Esophagus muscularis mucosa (tissue), 4 donors: ENCODE data around the gene PCGF1. TPM values are rescaled to one million over a fixed set of nuclear protein-coding genes. Genes with fewer than 3 reads are reported as not detected.

Experiments used
- DNase-seq: peaks from one replicate; pipeline ENCODE4 v3.0.0-alpha.2; 2017; ENCODE audit errors: extremely low spot score
- H3K27ac ChIP-seq, 4 donors: fragments of 200-600 bp; sonication (generic); replicated peaks in 1 of 4; 1 replicate in 3 of 4; 2 replicates in 1 of 4; pipeline ENCODE4 v1.5.1; 2016 to 2019; ENCODE audit warnings: mild to moderate bottlenecking in 1 of 4
- H3K27me3 ChIP-seq, 4 donors: fragments of 200-600 bp; sonication (generic); one replicate each; pipeline versions ENCODE4 v1.5.1 to v1.6.0; 2016 to 2019
- H3K36me3 ChIP-seq, 4 donors: fragments of 200-600 bp; sonication (generic); one replicate each; pipeline ENCODE4 v1.5.1; 2016 to 2019
- H3K4me1 ChIP-seq, 4 donors: fragments of 200-600 bp; sonication (generic); one replicate each; pipeline ENCODE4 v1.5.1; 2016 to 2019
- H3K4me3 ChIP-seq, 4 donors: fragments of 200-600 bp; sonication (generic); 1 replicate in 2 of 4; 2 replicates in 2 of 4; pipeline ENCODE4 v1.5.1; 2016 to 2019; ENCODE audit warnings: mild to moderate bottlenecking in 4 of 4, moderate library complexity in 1 of 4
- H3K9me3 ChIP-seq, 4 donors: fragments of 200-600 bp; sonication (generic); 1 replicate in 3 of 4; 2 replicates in 1 of 4; pipeline ENCODE4 v1.5.1; 2016 to 2019
- EP300 ChIP-seq: sonication (generic); formaldehyde crosslinking; IDR thresholded peaks from one replicate; pipeline ENCODE4 v1.6.1; 2017; ENCODE audit warnings: antibody characterized with exemption
- POLR2A ChIP-seq: fragments of 450-650 bp; IDR thresholded peaks from one replicate; pipeline ENCODE4 v1.6.1; 2017; ENCODE audit warnings: antibody characterized with exemption, moderate library complexity, mild to moderate bottlenecking, low read depth
- POLR2AphosphoS5 ChIP-seq, 2 donors: sonication (generic); formaldehyde crosslinking; IDR thresholded peaks; one replicate each; pipeline ENCODE4 v1.6.1; 2017; ENCODE audit warnings: antibody characterized with exemption in 2 of 2
- WGBS: methylation state at CpG from one replicate; pipeline ENCODE4 v1.1.5; 2018; 5-methylcytosine and 5-hydroxymethylcytosine counted together
- intact Hi-C: fragments of 100-400 bp; cut with DNase I; formaldehyde crosslinking; loops from one replicate; pipeline ENCODE4 v1.15.1; 2023
- total RNA-seq, 4 donors: library from RNA; depleted of rRNA; stranded (reverse); fragments of >200 nt; gene quantifications; one replicate each; pipeline versions ENCODE4 v1.1.0 to v1.2.1, GENCODE V29; 2016
- TF ChIP-seq, protein P1 (sequence below), 3 experiments: fragments of 200-600 bp in 2 of 3; fragments of 450-650 bp in 1 of 3; sonication (generic) in 2 of 3; IDR thresholded peaks; one replicate each; pipeline ENCODE4 v1.5.1; 2017 to 2019; ENCODE audit warnings: antibody characterized with exemption in 3 of 3, mild to moderate bottlenecking in 2 of 3, moderate library complexity in 1 of 3

Gene PCGF1
- total RNA-seq, 4 donors from 2014 or later: 11.3 to 14.1 (median 12.7) TPM

DNA sequence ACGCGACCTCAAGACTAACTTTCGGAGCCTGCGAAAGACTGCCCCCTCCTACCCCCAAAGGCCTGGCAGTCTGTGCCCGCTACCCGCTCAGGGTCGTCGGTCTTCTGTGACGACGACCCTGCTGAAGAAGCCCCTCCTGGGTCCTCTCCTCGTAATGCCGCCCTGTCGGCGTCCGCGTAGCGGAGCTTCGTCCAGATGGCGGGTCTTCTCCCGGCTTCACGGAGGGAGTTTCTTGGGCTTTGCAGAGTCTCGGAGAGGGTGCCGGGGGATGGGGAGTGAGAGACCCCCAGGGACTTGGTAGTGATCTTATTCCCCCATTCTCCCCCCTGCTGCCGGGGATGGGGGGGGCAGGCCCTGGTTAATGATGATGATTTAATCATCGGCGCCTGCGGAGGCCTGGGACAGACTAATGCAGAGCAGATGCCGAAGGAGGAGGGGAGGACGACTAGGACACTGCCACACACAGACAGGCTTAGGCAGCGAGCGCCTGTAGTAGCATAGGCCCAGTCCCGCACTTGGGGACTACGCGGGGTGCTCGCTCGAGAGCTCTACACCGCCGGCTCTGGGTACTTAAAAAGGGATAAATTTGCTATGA is 528 bp upstream of the PCGF1 start:
- Histone ChIP-seq H3K9me3 (no peaks in the 10 kb centered on the region), H3K27ac (peak overlapping the region; percentile 92 to 99 (median 99)), H3K4me1 (peaks cover 32 to 48% (median 43%) of the 10 kb centered on the region in 4 donors), H3K36me3 (peaks cover 0 to 21% (median 18%) of the 10 kb centered on the region in 4 donors), H3K27me3 (peaks cover under 1 to 75% (median 21%) of the 10 kb centered on the region in 4 donors), H3K4me3 (peak overlapping the region; percentile 71 to 99 (median 86))
- TF ChIP-seq EP300: no peak
- TF ChIP-seq, protein P1, sequence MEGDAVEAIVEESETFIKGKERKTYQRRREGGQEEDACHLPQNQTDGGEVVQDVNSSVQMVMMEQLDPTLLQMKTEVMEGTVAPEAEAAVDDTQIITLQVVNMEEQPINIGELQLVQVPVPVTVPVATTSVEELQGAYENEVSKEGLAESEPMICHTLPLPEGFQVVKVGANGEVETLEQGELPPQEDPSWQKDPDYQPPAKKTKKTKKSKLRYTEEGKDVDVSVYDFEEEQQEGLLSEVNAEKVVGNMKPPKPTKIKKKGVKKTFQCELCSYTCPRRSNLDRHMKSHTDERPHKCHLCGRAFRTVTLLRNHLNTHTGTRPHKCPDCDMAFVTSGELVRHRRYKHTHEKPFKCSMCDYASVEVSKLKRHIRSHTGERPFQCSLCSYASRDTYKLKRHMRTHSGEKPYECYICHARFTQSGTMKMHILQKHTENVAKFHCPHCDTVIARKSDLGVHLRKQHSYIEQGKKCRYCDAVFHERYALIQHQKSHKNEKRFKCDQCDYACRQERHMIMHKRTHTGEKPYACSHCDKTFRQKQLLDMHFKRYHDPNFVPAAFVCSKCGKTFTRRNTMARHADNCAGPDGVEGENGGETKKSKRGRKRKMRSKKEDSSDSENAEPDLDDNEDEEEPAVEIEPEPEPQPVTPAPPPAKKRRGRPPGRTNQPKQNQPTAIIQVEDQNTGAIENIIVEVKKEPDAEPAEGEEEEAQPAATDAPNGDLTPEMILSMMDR (IDR thresholded peaks at IDR 0.05): no peak
- no peak for TF ChIP-seq POLR2AphosphoS5 (IDR thresholded peaks at IDR 0.05)
- no peak for TF ChIP-seq POLR2A
- DNase-seq: no peak
- intact Hi-C loops: no loop called here
- WGBS: 19% methylated on average over 24 of the region's 38 CpGs

DNA sequence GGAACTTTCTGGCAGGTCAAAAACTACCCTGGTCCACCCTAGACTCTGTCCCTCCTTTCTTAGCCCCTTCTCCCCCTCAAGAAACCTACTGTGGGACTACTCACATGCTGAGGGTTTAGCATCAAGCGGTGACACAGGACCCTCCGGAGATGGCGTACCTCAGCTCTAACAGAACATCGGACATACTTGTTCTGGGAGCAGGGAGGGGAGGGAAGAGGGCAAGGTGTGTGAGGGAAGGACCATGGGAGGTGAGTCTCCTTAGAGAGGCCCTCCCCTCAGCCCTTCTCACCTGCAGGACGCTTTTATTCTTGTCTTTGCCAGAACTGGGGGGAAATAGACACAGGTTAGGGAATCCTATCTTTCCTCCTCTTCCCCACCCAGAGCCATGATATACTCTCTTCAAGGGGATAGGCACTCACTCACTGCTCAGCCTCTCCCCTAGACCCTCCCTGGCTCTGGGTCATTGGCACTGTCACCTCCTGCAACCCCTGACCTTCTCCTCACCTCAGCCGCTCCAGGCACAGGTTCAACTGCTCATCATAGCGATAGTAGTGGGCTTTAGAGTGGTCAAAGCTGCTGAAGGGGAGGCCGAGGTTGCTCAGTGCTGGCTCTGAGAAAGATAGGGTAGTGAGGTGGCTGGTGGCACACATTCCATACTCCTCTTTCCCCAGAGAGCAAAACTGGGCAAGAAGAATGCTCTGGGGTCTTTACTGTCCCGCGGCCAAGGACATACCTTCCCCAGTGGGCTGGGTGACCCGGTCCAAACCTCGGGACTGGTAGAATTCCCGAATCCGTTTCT is 1.8 kb downstream of the PCGF1 start:
- no peak for DNase-seq
- intact Hi-C loops: no loop called here
- Histone ChIP-seq H3K4me1 (peaks cover 36 to 58% (median 54%) of the 10 kb centered on the region in 4 donors), H3K36me3 (peaks cover 0 to 21% (median 18%) of the 10 kb centered on the region in 4 donors), H3K9me3 (no peaks in the 10 kb centered on the region), H3K27ac (no peak overlapping the region), H3K4me3 (peak overlapping the region in 1 of 4 donors; percentile 99), H3K27me3 (peaks cover 0 to 75% (median 18%) of the 10 kb centered on the region in 4 donors)
- WGBS: 93% methylated on average over 14 of the region's 14 CpGs
- TF ChIP-seq EP300 (no peak), POLR2A (no peak), POLR2AphosphoS5 (IDR thresholded peaks at IDR 0.05) (no peak)
- TF ChIP-seq, protein P1 (IDR thresholded peaks at IDR 0.05): no peak

DNA sequence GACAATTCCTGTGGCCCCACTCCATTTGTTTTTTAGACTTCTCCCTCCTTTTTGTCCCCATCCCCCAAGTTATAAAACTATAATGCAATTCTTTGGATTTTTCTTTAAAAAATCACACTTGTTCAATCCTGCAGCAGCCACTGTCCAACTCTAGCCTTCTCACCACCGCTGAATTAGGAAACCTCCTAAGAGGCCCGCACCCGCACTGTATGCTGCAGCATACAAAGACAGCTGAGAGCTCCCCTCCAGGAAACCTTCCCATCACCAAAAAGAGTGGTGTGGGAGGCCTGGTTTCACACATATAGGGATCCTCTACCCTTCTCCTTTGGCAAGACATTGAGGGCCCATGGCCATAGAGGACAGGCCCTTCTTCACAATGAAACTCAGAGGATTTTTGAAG is 2.9 kb downstream of the PCGF1 start:
- no peaks in the 10 kb centered on the region for H3K9me3 ChIP-seq
- H3K4me3 ChIP-seq: peak overlapping the region in 1 of 4 donors; percentile 56
- WGBS: 96% methylated on average over 3 of the region's 3 CpGs
- peaks cover 39 to 63% (median 57%) of the 10 kb centered on the region in 4 donors for H3K4me1 ChIP-seq
- intact Hi-C loops: no loop called here
- no peak overlapping the region for H3K27ac ChIP-seq
- TF ChIP-seq EP300 (no peak), POLR2A (no peak), POLR2AphosphoS5 (IDR thresholded peaks at IDR 0.05) (no peak)
- TF ChIP-seq, protein P1 (IDR thresholded peaks at IDR 0.05): no peak
- H3K36me3 ChIP-seq: peaks cover 0 to 21% (median 18%) of the 10 kb centered on the region in 4 donors
- peaks cover 0 to 75% (median 28%) of the 10 kb centered on the region in 4 donors for H3K27me3 ChIP-seq
- no peak for DNase-seq

DNA sequence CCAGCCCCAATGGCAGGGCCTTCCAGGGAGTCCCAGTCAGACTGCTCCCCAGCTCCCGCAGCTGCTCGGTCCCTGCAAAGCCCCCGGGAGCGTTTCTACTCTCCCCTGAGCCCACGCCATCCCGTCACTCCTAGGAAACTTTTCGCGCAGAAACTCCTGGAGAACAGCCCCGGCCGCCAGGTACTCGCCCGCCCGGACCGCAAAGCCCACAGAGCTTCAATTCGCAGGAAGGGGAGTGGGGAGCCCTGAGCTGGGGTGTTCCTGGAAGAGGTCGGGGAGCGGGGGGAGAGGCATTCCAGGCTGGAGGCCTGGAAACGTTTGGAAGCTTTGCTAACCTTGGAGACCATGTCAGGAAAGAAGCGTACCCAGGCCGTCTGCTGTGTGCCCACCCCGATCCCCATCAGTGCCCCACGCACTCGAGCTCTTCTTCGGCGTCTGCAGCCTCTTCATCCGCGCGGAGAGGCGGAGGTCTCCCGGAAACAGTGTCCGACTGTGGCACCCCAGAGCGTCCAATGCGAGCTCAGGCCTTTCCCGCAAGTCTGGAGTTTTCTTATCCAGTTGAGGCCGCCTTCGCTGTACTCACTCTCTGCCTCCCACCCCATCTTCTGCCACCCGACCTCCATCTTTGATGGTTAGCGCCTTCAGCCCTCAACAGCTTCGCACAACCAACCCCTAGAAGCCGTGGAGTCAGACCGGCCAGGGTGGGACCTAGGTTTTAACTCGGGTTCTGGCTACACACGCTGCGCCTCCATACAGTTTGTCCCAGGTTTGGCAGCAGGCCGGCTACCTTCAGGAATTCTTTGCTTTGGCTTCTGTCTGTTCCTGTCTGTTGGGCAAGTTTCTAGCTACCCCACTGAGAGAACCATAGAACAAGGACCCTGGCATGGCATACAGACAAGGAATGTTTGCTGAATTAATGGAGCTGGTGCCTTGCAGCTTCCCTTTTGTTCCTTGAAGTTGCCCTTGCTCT is 3.7 kb downstream of the PCGF1 start:
- H3K27ac ChIP-seq: peak overlapping the region; percentile 58 to 77 (median 72)
- TF ChIP-seq, protein P1 (IDR thresholded peaks at IDR 0.05): no peak
- TF ChIP-seq EP300: no peak
- no peak for TF ChIP-seq POLR2AphosphoS5 (IDR thresholded peaks at IDR 0.05)
- TF ChIP-seq POLR2A: no peak
- no peaks in the 10 kb centered on the region for H3K9me3 ChIP-seq
- peaks cover 47 to 71% (median 65%) of the 10 kb centered on the region in 4 donors for H3K4me1 ChIP-seq
- no peak for DNase-seq
- intact Hi-C loops: loop anchor here (2.0 kb wide), 1 partner anchor 25 kb away; the partner anchor contains the start of genes AUP1 and HTRA2
- H3K4me3 ChIP-seq: peak overlapping the region; percentile 52 to 66 (median 56)
- H3K27me3 ChIP-seq: peaks cover 0 to 78% (median 36%) of the 10 kb centered on the region in 4 donors
- peaks cover 0 to 21% (median 18%) of the 10 kb centered on the region in 4 donors for H3K36me3 ChIP-seq
- 56% methylated on average over 26 of the region's 45 CpGs for WGBS
